Fibroblast of the aortic adventitia (primary cell): ENCODE results near the gene CNTRL. TPM values are rescaled to one million over a fixed set of nuclear protein-coding genes. Genes with fewer than 3 reads are reported as not detected.
A peak's percentile ranks its signal among the peaks of the same experiment; 100 is the strongest.
"Not testable (repeated sequence)": the region's sequence is repeated elsewhere in the genome, so short reads cannot be mapped to it uniquely, and the experiment has no call there.

Source experiments
- DNase-seq: peaks from one replicate; pipeline ENCODE4 v3.0.0-alpha.2; 2010; ENCODE audit warnings: low read depth
- H3K4me3 ChIP-seq: 2 replicates; pipeline ENCODE4 v1.5.1; 2011; ENCODE audit warnings: low read depth, mild to moderate bottlenecking, control low read depth, low read length, moderate library complexity
- CTCF ChIP-seq: IDR thresholded peaks from 2 replicates; pipeline ENCODE4 v1.5.1; 2011; ENCODE audit warnings: mild to moderate bottlenecking, low read length, control low read depth, inconsistent platforms; ENCODE audit not compliant: insufficient read depth
- total RNA-seq: library from RNA; depleted of rRNA; stranded (reverse); fragments of >200 nt; gene quantifications from 2 replicates; pipeline ENCODE4 v1.2.3, GENCODE V29; 2012; ENCODE audit warnings: low replicate concordance

Gene CNTRL
- 11.2 and 15.2 TPM in 2 replicates for total RNA-seq

GRCh38 chr9:121074370-121075250 lies at the start of gene CNTRL:
CNTRL (plus strand) TSS chr9:121074955; CDS start chr9:121088327, 13,372 bp downstream.
- no peak for TF ChIP-seq CTCF
- peak within 1 kb of the TSS; percentile 93 for H3K4me3 ChIP-seq
- DNase-seq: peak; percentile 77

GRCh38 chr9:121026260-121026691 lies 48.5 kb upstream of the CNTRL start:
- H3K4me3 ChIP-seq: no peak overlapping the region
- no peak for DNase-seq
- no peak for TF ChIP-seq CTCF

- H3K4me3 ChIP-seq: no peak overlapping the region
- TF ChIP-seq CTCF: no peak
- DNase-seq: no peak
Measured at GRCh38 chr9:121026768-121027167, 48.0 kb upstream of the CNTRL start.

GRCh38 chr9:121028285-121028684 lies 46.5 kb upstream of the CNTRL start:
- not testable (repeated sequence) for DNase-seq

GRCh38 chr9:121029469-121029868 lies 45.3 kb upstream of the CNTRL start:
- H3K4me3 ChIP-seq: no peak overlapping the region
- DNase-seq: no peak
- no peak for TF ChIP-seq CTCF

More at GRCh38 chr9:121028285-121028684, 46.5 kb upstream of the CNTRL start:
- H3K4me3 ChIP-seq: not testable (repeated sequence)

GRCh38 chr9:121034529-121034928 lies 40.2 kb upstream of the CNTRL start:
- no peak for TF ChIP-seq CTCF
- no peak for DNase-seq
- H3K4me3 ChIP-seq: no peak overlapping the region

- not testable (repeated sequence) for H3K4me3 ChIP-seq
- peak; percentile 9 for DNase-seq
Measured at GRCh38 chr9:121035717-121036116, 39.0 kb upstream of the CNTRL start.

GRCh38 chr9:121038362-121038761 lies 36.4 kb upstream of the CNTRL start:
- no peak for DNase-seq
- no peak for TF ChIP-seq CTCF
- no peak overlapping the region for H3K4me3 ChIP-seq
